Body of pancreas (tissue), 4 donors: ENCODE measurements around the gene SLC30A1. TPM values are rescaled to one million over a fixed set of nuclear protein-coding genes. Genes with fewer than 3 reads are reported as not detected.

Experiments used
- ATAC-seq: fragments of 150-250 bp; one replicate; pipeline ENCODE4 v1.9.1; 2016
- DNase-seq, 4 donors: peaks; one replicate each; pipeline ENCODE4 v3.0.0-alpha.2; 2019
- H3K27ac ChIP-seq, 4 donors: fragments of 200-600 bp; sonication (generic); 1 replicate in 3 of 4; 2 replicates in 1 of 4; pipeline versions ENCODE4 v1.5.1 to v1.6.1; 2016 to 2019; ENCODE audit warnings: mild to moderate bottlenecking in 1 of 4, mixed read lengths in 1 of 4, moderate library complexity in 1 of 4
- H3K27me3 ChIP-seq, 2 donors: fragments of 200-600 bp; sonication (generic); one replicate each; pipeline ENCODE4 v1.6.0; 2016; ENCODE audit warnings: mild to moderate bottlenecking in 1 of 2
- H3K36me3 ChIP-seq, 2 donors: fragments of 200-600 bp; sonication (generic); replicated peaks in 1 of 2; 2 replicates each; pipeline ENCODE4 v1.5.1; 2016; ENCODE audit warnings: low read depth in 2 of 2; ENCODE audit not compliant: insufficient read depth in 1 of 2
- H3K4me1 ChIP-seq: fragments of 200-600 bp; sonication (generic); one replicate; pipeline ENCODE4 v1.6.0; 2016
- H3K4me3 ChIP-seq, 2 donors: fragments of 200-600 bp; sonication (generic); 1 replicate in 1 of 2; 2 replicates in 1 of 2; pipeline ENCODE4 v1.5.1; 2016 to 2019
- H3K9me3 ChIP-seq, 3 donors: fragments of 200-600 bp; sonication (generic); 1 replicate in 2 of 3; 2 replicates in 1 of 3; pipeline ENCODE4 v1.5.1; 2016
- CTCF ChIP-seq, 7 experiments: fragments of 450-650 bp in 4 of 7; fragments of 200-600 bp in 3 of 7; sonication (generic) in 3 of 7; IDR thresholded peaks; one replicate each; pipeline ENCODE4 v1.5.1; 2016 to 2019; ENCODE audit warnings: antibody characterized with exemption in 7 of 7
- POLR2A ChIP-seq, 3 donors: fragments of 450-650 bp; IDR thresholded peaks; one replicate each; pipeline ENCODE4 v1.6.1; 2016; ENCODE audit warnings: antibody characterized with exemption in 3 of 3, mild to moderate bottlenecking in 2 of 3
- WGBS, 2 donors: methylation state at CpG; one replicate each; pipeline ENCODE4 v1.1.5; 2017; 5-methylcytosine and 5-hydroxymethylcytosine counted together
- intact Hi-C: fragments of 100-400 bp; cut with DNase I; formaldehyde crosslinking; loops from one replicate; pipeline ENCODE4 v1.15.1; 2023
- total RNA-seq, 2 donors: library from RNA; depleted of rRNA; stranded (reverse); fragments of >200 nt; gene quantifications; one replicate each; pipeline ENCODE4 v1.1.0, GENCODE V29; 2016

The SLC30A1 gene
- total RNA-seq, 2 donors from 2014 or later, result 7.3 to 11.5 TPM

- ATAC-seq (no peak), DNase-seq (no peak)
- H3K4me1 ChIP-seq, result no peaks in the 10 kb centered on the region
- no peak overlapping the region for H3K4me3 ChIP-seq
- H3K9me3 ChIP-seq, result no peaks in the 10 kb centered on the region
- intact Hi-C loops, result no loop called here
- no peak overlapping the region for H3K27ac ChIP-seq
- no peak for TF ChIP-seq CTCF (IDR thresholded peaks at IDR 0.05)
- TF ChIP-seq POLR2A (IDR thresholded peaks at IDR 0.05), result no peak
- H3K36me3 ChIP-seq, result no peaks in the 10 kb centered on the region
- H3K27me3 ChIP-seq, result no peaks in the 10 kb centered on the region
- WGBS, 2 donors, result 74 to 79% methylated on average over 3 of the region's 3 CpGs
These were observed 44.6 kb upstream of the SLC30A1 start for GRCh38 chr1:211623515-211623914.

GRCh38 chr1:211621447-211622198 is 42.7 kb upstream of the SLC30A1 start:
- 55 to 71% methylated on average over 7 to 9 of the region's 9 CpGs for WGBS, 2 donors
- DNase-seq (peak; percentile 34 to 49 (median 42)), ATAC-seq (peak; percentile 64)
- no peak overlapping the region for H3K27ac ChIP-seq
- no peaks in the 10 kb centered on the region for H3K4me1 ChIP-seq
- TF ChIP-seq POLR2A (IDR thresholded peaks at IDR 0.05), result no peak
- no peak for TF ChIP-seq CTCF (IDR thresholded peaks at IDR 0.05)
- H3K36me3 ChIP-seq, result no peaks in the 10 kb centered on the region
- no peaks in the 10 kb centered on the region for H3K27me3 ChIP-seq
- intact Hi-C loops, result no loop called here
- H3K4me3 ChIP-seq, result no peak overlapping the region
- no peaks in the 10 kb centered on the region for H3K9me3 ChIP-seq

- intact Hi-C loops, result no loop called here
These were observed 41.1 kb upstream of the SLC30A1 start for GRCh38 chr1:211620097-211620496.

GRCh38 chr1:211619033-211619996 is 40.4 kb upstream of the SLC30A1 start:
- Histone ChIP-seq H3K4me1 (no peaks in the 10 kb centered on the region), H3K4me3 (no peak overlapping the region), H3K27me3 (no peaks in the 10 kb centered on the region), H3K36me3 (no peaks in the 10 kb centered on the region), H3K27ac (no peak overlapping the region), H3K9me3 (no peaks in the 10 kb centered on the region)
- ATAC-seq, result no peak
- TF ChIP-seq POLR2A (IDR thresholded peaks at IDR 0.05), result no peak
- TF ChIP-seq CTCF (IDR thresholded peaks at IDR 0.05), result no peak
- intact Hi-C loops, result no loop called here
- 79 to 90% methylated on average over 3 to 8 of the region's 8 CpGs for WGBS, 2 donors
- DNase-seq, result no peak

More at GRCh38 chr1:211620097-211620496, 41.1 kb upstream of the SLC30A1 start:
- Histone ChIP-seq H3K27ac (no peak overlapping the region), H3K4me1 (no peaks in the 10 kb centered on the region), H3K9me3 (no peaks in the 10 kb centered on the region), H3K36me3 (no peaks in the 10 kb centered on the region), H3K27me3 (no peaks in the 10 kb centered on the region), H3K4me3 (no peak overlapping the region)
- ATAC-seq, result no peak
- no peak for TF ChIP-seq CTCF (IDR thresholded peaks at IDR 0.05)
- TF ChIP-seq POLR2A (IDR thresholded peaks at IDR 0.05), result no peak
- 84 to 87% methylated on average over 4 to 5 of the region's 5 CpGs for WGBS, 2 donors
- DNase-seq, result no peak
